SK-N-SH (cell line): ENCODE data around the gene C18orf63. TPM values are rescaled to one million over a fixed set of nuclear protein-coding genes. Genes with fewer than 3 reads are reported as not detected.

Source experiments
- CTCF ChIA-PET: fragments of 300-600, 350-600 bp; formaldehyde crosslinking; extraction: SDS; loops from one replicate; lab custom pipeline; 2021; lab: Yijun Ruan, JAX
- POLR2A ChIA-PET: fragments of 350-600 bp; sonication (Branson Sonifier 250); formaldehyde crosslinking; extraction: SDS; loops from one replicate; lab custom pipeline; 2020; ENCODE audit warnings: antibody characterized with exemption, inconsistent platforms; lab: Yijun Ruan, JAX
- DNase-seq: peaks from one replicate; pipeline ENCODE4 v3.0.0; 2012
- H2AFZ ChIP-seq: fragments of 200-600 bp; sonication (generic); 2 replicates; pipeline ENCODE4 v1.8.1; 2016; ENCODE audit warnings: antibody characterized with exemption, mild to moderate bottlenecking, low read depth
- H3F3A ChIP-seq: fragments of 200-600 bp; sonication (generic); replicated peaks from 2 replicates; pipeline ENCODE3; 2016; ENCODE audit warnings: antibody characterized with exemption, mild to moderate bottlenecking; ENCODE audit not compliant: insufficient read depth
- H3K27ac ChIP-seq, 2 experiments: fragments of 200-500 bp in 1 of 2; fragments of 200-600 bp in 1 of 2; sonication (Bioruptor generic) in 1 of 2; sonication (generic), shearing (Covaris generic) in 1 of 2; 2 replicates each; pipeline versions ENCODE4 v1.5.1 to v1.6.1; 2014 to 2016; ENCODE audit warnings: low read depth in 2 of 2, inconsistent platforms in 1 of 2, low read length in 1 of 2, mild to moderate bottlenecking in 1 of 2, mixed read lengths in 1 of 2
- H3K27me3 ChIP-seq: fragments of 200-600 bp; sonication (generic), shearing (Covaris generic); 2 replicates; pipeline ENCODE4 v1.6.1; 2016; ENCODE audit warnings: mixed run types; ENCODE audit not compliant: insufficient read depth
- H3K36me3 ChIP-seq, 2 experiments: fragments of 200-500 bp in 1 of 2; fragments of 200-600 bp in 1 of 2; sonication (Bioruptor generic) in 1 of 2; sonication (generic) in 1 of 2; replicated peaks in 1 of 2; 2 replicates each; pipeline versions ENCODE3 to v1.5.1; 2014 to 2016; ENCODE audit warnings: low read length in 1 of 2, mild to moderate bottlenecking in 1 of 2; ENCODE audit not compliant: insufficient read depth in 2 of 2, control insufficient read depth in 1 of 2
- H3K4me1 ChIP-seq, 2 experiments: fragments of 200-500 bp in 1 of 2; fragments of 200-600 bp in 1 of 2; sonication (Bioruptor generic) in 1 of 2; sonication (generic), shearing (Covaris generic) in 1 of 2; 2 replicates each; pipeline versions ENCODE4 v1.5.1 to v1.6.1; 2014 to 2016; ENCODE audit warnings: low read depth in 1 of 2, low read length in 1 of 2, mixed run types in 1 of 2; ENCODE audit not compliant: insufficient read depth in 2 of 2, control insufficient read depth in 1 of 2
- H3K4me2 ChIP-seq: fragments of 200-600 bp; sonication (generic), shearing (Covaris generic); 2 replicates; pipeline ENCODE4 v1.6.1; 2017; ENCODE audit warnings: mixed run types
- H3K4me3 ChIP-seq, 2 experiments: fragments of 200-500 bp in 1 of 2; fragments of 200-600 bp in 1 of 2; sonication (Bioruptor generic) in 1 of 2; sonication (generic), shearing (Covaris generic) in 1 of 2; 2 replicates each; pipeline versions ENCODE4 v1.5.1 to v1.8.1; 2014 to 2016; ENCODE audit warnings: low read depth in 2 of 2, inconsistent platforms in 1 of 2, low read length in 1 of 2, mild to moderate bottlenecking in 1 of 2, mixed read lengths in 1 of 2, moderate library complexity in 1 of 2
- H3K79me2 ChIP-seq: fragments of 200-600 bp; sonication (generic); 2 replicates; pipeline ENCODE4 v1.8.1; 2017; ENCODE audit warnings: mild to moderate bottlenecking; ENCODE audit not compliant: insufficient read depth
- H3K9ac ChIP-seq: fragments of 200-600 bp; sonication (generic); 2 replicates; pipeline ENCODE4 v1.6.1; 2017; ENCODE audit warnings: mixed run types
- H3K9me2 ChIP-seq: fragments of 200-600 bp; sonication (generic); 2 replicates; pipeline ENCODE4 v1.6.1; 2017; ENCODE audit warnings: mixed run types
- H3K9me3 ChIP-seq: fragments of 200-600 bp; sonication (generic); 2 replicates; pipeline ENCODE4 v1.6.1; 2017; ENCODE audit warnings: mixed run types, mild to moderate bottlenecking, moderate library complexity
- H4K20me1 ChIP-seq: fragments of 200-600 bp; sonication (generic); 2 replicates; pipeline ENCODE4 v1.6.1; 2017; ENCODE audit warnings: mild to moderate bottlenecking, mixed run types; ENCODE audit not compliant: insufficient read depth
- ELF1 ChIP-seq: IDR thresholded peaks from 2 replicates; pipeline ENCODE4 v1.4.0; 2012
- FOSL2 ChIP-seq: IDR thresholded peaks from 2 replicates; pipeline ENCODE4 v1.4.0; 2012; ENCODE audit warnings: low read depth, mild to moderate bottlenecking, moderate library complexity, borderline replicate concordance
- FOXM1 ChIP-seq: IDR thresholded peaks from 2 replicates; pipeline ENCODE4 v1.4.0; 2012; ENCODE audit warnings: low read depth, mild to moderate bottlenecking
- GATA2 ChIP-seq: sonication (generic); formaldehyde crosslinking; IDR thresholded peaks from 2 replicates; pipeline ENCODE4 v1.5.0; 2020; ENCODE audit warnings: mild to moderate bottlenecking, missing genetic modification reagents
- IRF3 ChIP-seq: fragments of 150-350 bp; IDR thresholded peaks from 2 replicates; pipeline ENCODE4 v1.6.1; 2016; ENCODE audit warnings: mild to moderate bottlenecking, low read depth, low read length
- MAX ChIP-seq: IDR thresholded peaks from 2 replicates; pipeline ENCODE4 v1.4.0; 2012; ENCODE audit warnings: low read depth
- MEF2A ChIP-seq: IDR thresholded peaks from 2 replicates; pipeline ENCODE4 v1.4.0; 2012; ENCODE audit warnings: low read depth, borderline replicate concordance
- MXI1 ChIP-seq: IDR thresholded peaks from 2 replicates; pipeline ENCODE4 v1.6.1; 2012; ENCODE audit warnings: mild to moderate bottlenecking, low read depth, low read length, improper control_type of control experiment
- NRF1 ChIP-seq: IDR thresholded peaks from 2 replicates; pipeline ENCODE4 v1.6.1; 2012; ENCODE audit warnings: low read depth, mild to moderate bottlenecking, low read length
- PBX3 ChIP-seq: IDR thresholded peaks from 2 replicates; pipeline ENCODE4; 2012
- POLR2AphosphoS5 ChIP-seq: IDR thresholded peaks from 2 replicates; pipeline ENCODE4 v1.6.1; 2012; ENCODE audit warnings: low read depth, low read length
- RCOR1 ChIP-seq: fragments of 150-350 bp; IDR thresholded peaks from 2 replicates; pipeline ENCODE4 v1.6.1; 2017; ENCODE audit warnings: antibody characterized with exemption, low read length
- RFX5 ChIP-seq: IDR thresholded peaks from 2 replicates; pipeline ENCODE4 v1.6.1; 2012; ENCODE audit warnings: mild to moderate bottlenecking, improper control_type of control experiment, low read length
- SMC3 ChIP-seq: IDR thresholded peaks from 2 replicates; pipeline ENCODE4 v1.6.1; 2012; ENCODE audit warnings: low read depth, low read length, improper control_type of control experiment
- TEAD4 ChIP-seq: IDR thresholded peaks from 2 replicates; pipeline ENCODE4 v1.4.0; 2012; ENCODE audit warnings: mild to moderate bottlenecking, borderline replicate concordance; ENCODE audit not compliant: insufficient read depth
- USF1 ChIP-seq: IDR thresholded peaks from 2 replicates; pipeline ENCODE4 v1.4.0; 2012; ENCODE audit warnings: low read depth, borderline replicate concordance
- USF2 ChIP-seq: fragments of 150-350 bp; IDR thresholded peaks from 2 replicates; pipeline ENCODE4 v1.6.1; 2017; ENCODE audit warnings: antibody characterized with exemption, low read length, low read depth, borderline replicate concordance
- YY1 ChIP-seq: IDR thresholded peaks from 2 replicates; pipeline ENCODE4 v1.4.0; 2012; ENCODE audit warnings: low read depth, mild to moderate bottlenecking
- ZBTB33 ChIP-seq: IDR thresholded peaks from 2 replicates; pipeline ENCODE4 v1.4.0; 2012; ENCODE audit warnings: low read depth, borderline replicate concordance
- WGBS: methylation state at CpG from one replicate; pipeline ENCODE4 v1.1.6; 2017; ENCODE audit warnings: low lambda C conversion rate; 5-methylcytosine and 5-hydroxymethylcytosine counted together
- polyA plus RNA-seq, 3 experiments: library from polyadenylated mRNA; depleted of rRNA; stranded (reverse); fragments of >200 nt; gene quantifications; 2 replicates each; pipeline ENCODE4 v1.2.3, GENCODE V29; 2012

C18orf63 gene
- polyA plus RNA-seq, 1 of the 3 experiments (the other 2 are of a cell fraction): not detected

GRCh38 chr18:74360852-74361655 lies 45.4 kb downstream of the C18orf63 start:
- Histone ChIP-seq H3K4me1 (no peaks in the 10 kb centered on the region), H3F3A (no peaks in the 10 kb centered on the region), H3K9ac (no peak overlapping the region), H3K9me2 (no peaks in the 10 kb centered on the region), H3K4me2 (no peak overlapping the region), H2AFZ (no peak overlapping the region), H4K20me1 (no peaks in the 10 kb centered on the region), H3K79me2 (no peaks in the 10 kb centered on the region), H3K27me3 (peaks cover 24% of the 10 kb centered on the region; the same call in 1 of the 2 replicates), H3K4me3 (no peak overlapping the region), H3K36me3 (no peaks in the 10 kb centered on the region), H3K27ac (no peak overlapping the region), H3K9me3 (no peaks in the 10 kb centered on the region)
- DNase-seq: no peak
- TF ChIP-seq RCOR1 (no peak), TEAD4 (no peak), GATA2 (CRISPR knock-in tag) (no peak), NRF1 (no peak), FOSL2 (no peak), FOXM1 (no peak), USF2 (no peak), MAX (no peak), USF1 (no peak), RFX5 (no peak), PBX3 (no peak), MEF2A (no peak), MXI1 (no peak)
- ChIA-PET CTCF (interaction anchor here (1.5 kb wide), 1 partner anchor 18 kb away, joined by 4 read pairs; no protein-coding TSS in a partner anchor), POLR2A (no interaction called here)
- 33% methylated on average over 22 of the region's 22 CpGs for WGBS

- Histone ChIP-seq H4K20me1 (no peaks in the 10 kb centered on the region), H3K9me2 (no peaks in the 10 kb centered on the region), H3K79me2 (no peaks in the 10 kb centered on the region), H3K27me3 (peaks cover 48% of the 10 kb centered on the region; the same call in 1 of the 2 replicates), H3K9ac (no peak overlapping the region), H3F3A (no peaks in the 10 kb centered on the region), H3K9me3 (no peaks in the 10 kb centered on the region), H3K27ac (no peak overlapping the region), H3K4me2 (no peak overlapping the region), H3K4me3 (no peak overlapping the region), H2AFZ (no peak overlapping the region), H3K36me3 (no peaks in the 10 kb centered on the region), H3K4me1 (no peaks in the 10 kb centered on the region)
- WGBS: 52% methylated on average over 8 of the region's 10 CpGs
- ChIA-PET POLR2A (no interaction called here), CTCF (interaction anchor here (2.0 kb wide), 1 partner anchor 25 kb away, joined by 5 read pairs; no protein-coding TSS in a partner anchor)
- DNase-seq: no peak
- TF ChIP-seq YY1 (no peak), USF2 (no peak), RFX5 (no peak), SMC3 (no peak), ZBTB33 (no peak), RCOR1 (no peak), TEAD4 (no peak), POLR2AphosphoS5 (no peak), FOSL2 (no peak), IRF3 (no peak), ELF1 (no peak)
Observed at GRCh38 chr18:74367905-74368304, 52.3 kb downstream of the C18orf63 start.
